Lung microvascular endothelial cell (primary cell): ENCODE results near the gene ETV3L. TPM values are rescaled to one million over a fixed set of nuclear protein-coding genes. Genes with fewer than 3 reads are reported as not detected.

ENCODE experiments used
- DNase-seq, 2 donors: peaks; one replicate each; pipeline versions ENCODE4 v3.0.0 to v3.0.0-alpha.2; 2010; ENCODE audit warnings: low read depth in 2 of 2
- total RNA-seq: library from RNA; depleted of rRNA; stranded (reverse); fragments of >200 nt; gene quantifications from 2 replicates; pipeline ENCODE4 v1.2.1, GENCODE V29; 2014

Gene ETV3L
- total RNA-seq, 1 donor from 2014 or later, result not detected

DNA sequence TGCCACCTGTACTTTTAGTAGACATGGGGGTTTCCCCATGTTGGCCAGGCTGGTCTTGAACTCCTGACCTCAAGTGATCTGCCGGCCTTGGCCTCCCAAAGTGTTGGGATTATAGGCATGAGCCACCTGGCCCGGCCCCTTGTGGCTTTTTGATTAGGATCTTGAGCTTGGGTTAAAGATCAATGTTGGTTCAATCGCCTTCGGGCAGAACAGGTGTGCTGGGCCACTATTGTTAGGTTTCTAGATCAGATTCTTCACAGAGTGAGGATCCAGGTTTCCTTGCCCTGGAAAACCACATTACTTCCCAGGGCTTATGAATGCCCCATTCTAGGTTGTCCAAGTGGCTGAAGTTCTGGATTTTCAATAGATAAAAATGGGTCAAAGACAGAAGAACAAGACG is 32.5 kb upstream of the ETV3L start:
- no peak for DNase-seq

DNA sequence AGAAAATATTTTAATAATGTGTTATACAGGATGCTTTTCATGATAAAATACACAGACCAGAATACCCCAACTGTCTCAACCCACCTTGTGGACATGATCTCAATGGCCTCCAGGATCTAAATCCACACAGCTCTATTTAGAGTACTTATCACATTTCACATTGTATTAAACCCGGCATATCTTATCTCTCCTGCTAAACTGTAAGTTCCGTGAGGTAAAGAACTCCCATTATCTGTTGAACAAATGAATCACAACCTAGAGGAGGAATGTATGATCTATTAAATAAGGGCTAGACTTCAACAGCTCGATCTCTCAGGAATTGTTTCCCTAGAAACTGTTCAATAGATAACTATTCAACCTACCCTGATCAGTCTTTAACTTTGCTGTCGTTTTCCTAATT is 31.7 kb upstream of the ETV3L start:
- DNase-seq, result no peak

GRCh38 chr1:157124855-157125254 is 25.2 kb upstream of the ETV3L start:
- DNase-seq, result no peak

- no peak for DNase-seq
Observed at GRCh38 chr1:157119448-157119847, 19.8 kb upstream of the ETV3L start.

- no peak for DNase-seq
Observed at GRCh38 chr1:157119008-157119407, 19.4 kb upstream of the ETV3L start.

DNA sequence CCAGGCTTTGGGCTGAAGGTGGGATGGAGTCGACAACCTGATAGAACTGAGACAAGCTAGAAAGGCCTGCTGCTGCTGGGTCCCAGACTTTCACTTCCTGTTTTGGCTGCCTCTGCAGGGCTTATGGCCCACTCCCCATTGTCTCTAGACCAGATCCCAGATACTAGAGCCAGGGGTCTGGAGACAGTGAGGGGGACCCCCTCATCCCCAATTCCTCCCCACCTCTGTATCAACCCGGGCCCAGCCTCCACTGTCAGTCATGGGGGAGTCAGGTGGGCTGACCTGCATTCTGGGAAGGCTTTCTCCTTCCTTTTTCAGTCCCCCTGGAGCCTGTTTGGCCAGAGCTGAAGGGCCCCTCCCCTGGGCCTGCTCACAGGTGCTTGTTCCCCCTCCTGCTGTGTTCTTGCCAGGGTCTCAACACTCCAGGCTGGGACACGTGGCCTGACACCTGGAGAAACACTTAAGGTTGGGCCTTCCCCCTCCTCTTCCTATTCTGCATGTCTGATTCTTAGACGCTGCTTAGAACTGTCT is 18.0 kb upstream of the ETV3L start:
- no peak for DNase-seq

DNA sequence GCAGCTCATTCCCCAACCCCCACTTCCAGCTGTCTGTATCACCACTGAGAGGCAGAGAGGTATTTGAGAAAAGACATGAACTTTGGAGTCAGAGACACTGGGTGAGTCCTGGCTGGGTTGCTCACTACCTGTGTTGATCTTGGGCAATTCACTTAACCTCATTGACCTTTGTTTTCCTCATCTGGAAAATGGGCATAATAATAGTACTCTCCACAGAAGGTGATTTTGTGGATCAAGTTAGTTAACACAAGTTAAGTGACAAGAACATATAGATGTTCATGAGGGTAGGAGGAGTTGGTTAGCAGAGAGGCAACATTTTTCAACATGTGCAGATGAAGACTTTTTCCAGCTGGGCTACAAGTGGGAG is 17.1 kb upstream of the ETV3L start:
- DNase-seq, result no peak

GRCh38 chr1:157115851-157116736 is 16.5 kb upstream of the ETV3L start:
- no peak for DNase-seq

DNA sequence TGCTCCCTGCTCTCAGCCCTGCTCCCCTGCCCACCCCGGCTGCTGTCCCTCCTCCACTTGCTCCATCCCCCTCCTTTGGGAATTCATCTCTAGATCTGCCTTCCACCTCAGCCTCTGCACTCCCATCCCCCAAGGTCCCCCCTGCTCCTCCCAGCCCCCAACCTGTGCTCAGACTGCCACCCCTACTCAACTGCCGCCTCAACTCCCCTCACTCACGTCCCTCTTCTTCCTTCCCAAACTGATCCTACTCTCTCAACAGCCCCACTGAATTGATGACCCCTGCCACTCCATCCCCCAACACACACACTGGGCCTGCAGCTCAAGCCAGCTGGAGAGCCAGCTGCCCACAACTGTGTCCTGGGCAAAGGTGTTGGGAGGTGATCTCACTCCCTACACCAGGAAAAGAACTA is 15.8 kb upstream of the ETV3L start:
- DNase-seq, result no peak

DNA sequence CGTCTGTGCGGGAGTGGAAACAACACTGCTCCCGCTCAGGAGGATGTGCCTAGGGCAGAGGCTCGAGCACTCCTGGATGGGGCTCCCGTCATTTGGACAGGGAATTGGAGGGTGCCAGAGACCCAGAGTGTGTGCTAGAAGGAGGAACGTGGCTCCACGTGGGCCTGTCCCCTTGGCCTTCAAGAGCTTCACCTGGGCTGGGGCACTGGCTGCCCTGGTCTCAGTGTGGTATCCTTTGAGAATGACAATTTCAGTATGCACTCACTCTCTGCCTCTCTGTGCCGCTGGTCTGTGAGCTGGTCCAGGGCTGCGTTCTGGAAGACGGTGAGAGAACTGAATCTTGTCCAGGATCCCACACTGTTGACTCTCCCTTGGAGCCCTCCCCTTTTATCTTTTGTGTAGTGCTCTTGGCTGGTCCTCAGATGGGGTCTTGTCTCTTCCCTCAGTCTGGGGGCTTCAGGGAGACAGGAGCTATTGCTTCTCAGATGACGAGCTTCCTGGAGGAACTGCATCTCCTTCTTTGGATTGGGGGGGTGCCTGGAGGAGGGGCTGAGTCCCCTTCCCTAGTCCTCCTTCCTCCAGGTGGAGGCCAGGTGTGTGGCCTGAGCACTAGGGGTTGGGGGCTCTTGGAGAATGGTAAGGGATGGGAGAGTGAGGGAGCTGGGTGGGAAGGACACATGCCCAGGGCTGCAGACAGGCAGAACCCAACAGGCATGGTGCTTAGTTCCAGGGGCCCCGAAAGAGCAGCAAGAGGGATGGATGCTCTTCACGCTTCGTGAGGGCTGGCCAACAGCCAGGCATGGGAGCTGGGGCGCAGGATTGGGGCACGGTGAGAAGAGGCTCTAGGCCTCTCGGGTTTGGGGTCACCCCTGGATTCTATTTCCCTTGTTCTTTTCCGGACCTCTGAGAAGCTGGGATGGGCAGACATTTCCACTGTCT is 14.8 kb upstream of the ETV3L start:
- DNase-seq, result no peak

- no peak for DNase-seq
Observed at GRCh38 chr1:157113631-157114030, 14.0 kb upstream of the ETV3L start.

DNA sequence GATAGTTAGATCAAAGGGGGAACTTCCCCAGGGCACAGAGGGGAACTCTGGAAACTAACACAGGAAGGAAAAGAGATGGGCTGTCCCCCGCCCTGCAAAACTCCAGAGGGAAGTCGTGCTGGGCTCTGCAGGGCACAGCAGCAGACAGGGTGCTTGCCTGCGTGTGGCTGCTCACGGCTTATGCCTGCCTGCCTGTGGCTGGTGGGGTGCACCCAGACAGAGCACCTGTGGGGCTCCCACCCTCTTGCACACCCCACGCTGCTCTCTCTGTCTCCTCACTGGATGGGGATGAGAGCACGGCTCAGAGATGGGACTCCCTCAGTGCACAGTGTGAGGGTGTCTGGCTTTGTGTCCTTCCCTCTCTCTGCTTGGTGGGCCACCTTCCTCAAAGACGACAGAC is 13.5 kb upstream of the ETV3L start:
- DNase-seq, result peak; percentile 22 to 31

DNA sequence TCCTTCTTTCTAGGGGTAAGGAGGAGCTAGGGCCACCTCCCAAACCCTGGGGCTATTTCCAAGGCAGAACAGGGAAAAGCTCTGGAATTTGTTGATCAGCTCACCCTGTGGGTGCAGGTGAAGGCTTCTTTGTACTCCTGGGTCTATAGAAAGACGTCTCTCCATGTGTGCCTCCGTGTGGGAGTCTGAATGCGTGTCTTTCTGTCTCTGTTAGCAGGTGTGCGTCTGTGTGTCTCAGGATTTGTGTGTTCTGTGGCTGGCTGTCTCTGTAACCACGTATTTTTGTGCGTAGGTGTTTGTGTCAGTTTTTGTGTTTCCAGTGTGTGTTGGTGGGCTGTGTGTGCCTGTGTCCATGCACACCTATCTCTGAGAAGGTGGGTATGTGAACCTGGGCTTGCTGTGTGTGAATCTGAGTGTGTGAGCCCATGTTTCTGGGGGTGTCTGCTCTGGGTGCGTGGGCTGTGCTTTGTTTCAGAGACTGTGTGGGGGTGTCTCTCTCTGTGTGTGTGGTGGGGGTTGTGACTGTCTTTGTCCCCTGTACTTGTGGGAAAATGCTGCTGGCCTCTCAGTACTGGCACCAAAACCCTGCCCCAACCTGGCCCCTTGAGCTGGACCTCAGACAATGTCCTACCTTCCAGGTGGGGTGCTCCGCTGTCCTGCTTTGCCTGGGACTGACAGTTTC is 12.7 kb upstream of the ETV3L start:
- no peak for DNase-seq

DNA sequence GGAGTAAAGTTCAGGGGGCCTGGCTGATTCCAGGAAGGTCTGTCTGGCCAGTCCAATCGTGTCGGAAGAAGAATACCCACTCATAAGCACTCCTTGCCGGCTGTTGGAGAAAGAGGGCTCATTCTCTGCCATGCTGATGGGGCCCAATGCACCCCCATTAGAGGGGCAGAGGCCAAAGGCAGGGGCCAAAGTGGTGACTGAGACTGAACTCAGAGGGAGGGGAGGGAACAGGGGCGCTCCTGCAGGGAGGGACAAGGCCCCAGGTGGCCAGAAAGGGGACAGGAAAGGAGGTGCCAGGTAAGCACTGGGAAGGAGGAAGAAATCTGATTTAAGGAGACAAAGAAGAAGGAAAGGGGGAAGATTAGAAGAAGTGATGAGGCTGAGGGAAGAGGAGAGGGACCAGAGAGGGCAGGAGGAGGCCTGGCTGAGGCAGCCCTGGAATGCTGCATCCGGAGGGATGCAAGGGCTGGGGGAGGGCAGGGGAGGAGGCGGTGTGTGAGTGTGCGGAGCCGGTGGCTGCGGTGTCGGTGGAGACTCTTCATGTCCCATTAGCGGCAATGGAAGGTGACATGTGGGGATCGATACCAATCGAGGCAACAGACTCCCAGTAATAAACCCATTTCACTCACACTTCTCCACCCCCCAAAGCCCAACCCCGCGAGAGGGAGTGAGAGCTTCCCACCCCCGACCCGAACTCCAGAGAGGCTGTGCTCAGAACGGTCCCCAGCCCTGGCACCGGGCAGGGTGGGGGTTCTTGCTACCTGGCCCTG is 12.0 kb upstream of the ETV3L start:
- DNase-seq, result no peak

DNA sequence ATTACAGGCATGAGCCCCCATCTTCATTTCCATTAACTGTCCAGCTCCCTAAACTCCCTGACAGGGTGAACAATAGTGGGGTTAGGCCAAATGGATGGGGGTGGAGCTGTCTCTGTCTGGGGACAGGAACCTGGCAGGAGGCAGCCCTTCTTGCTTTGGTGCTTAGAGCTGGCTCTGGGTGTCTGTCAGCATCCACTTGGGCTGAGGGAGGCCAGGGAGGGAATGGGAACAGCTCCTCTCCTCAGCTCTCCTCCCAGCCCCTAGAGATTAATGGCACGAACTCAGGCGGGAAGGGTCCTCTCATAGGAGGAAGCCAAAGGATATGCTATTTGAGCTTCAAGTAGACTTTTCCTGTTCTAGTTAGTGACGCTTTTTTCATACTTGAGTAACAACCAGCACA is 11.1 kb upstream of the ETV3L start:
- DNase-seq, result no peak

DNA sequence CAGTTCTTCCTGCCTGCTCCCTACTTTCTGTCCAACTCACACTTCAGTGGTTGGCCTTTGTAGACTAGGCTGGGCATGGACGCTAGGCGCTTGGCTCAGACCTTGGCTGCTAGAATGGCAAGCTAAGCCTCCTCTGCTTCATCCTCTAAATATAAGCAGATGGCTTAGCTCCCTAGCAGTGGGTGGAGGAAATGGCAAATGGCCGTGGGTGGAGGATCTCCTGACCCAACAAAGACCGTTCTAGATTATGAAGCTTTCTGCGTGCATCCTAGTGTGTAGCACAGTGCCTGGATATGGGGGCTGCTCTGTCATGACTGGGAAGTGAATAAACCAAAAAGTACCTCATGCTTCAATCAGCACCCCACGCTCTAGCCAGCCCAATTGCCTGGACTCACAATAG is 10.4 kb upstream of the ETV3L start:
- no peak for DNase-seq

DNA sequence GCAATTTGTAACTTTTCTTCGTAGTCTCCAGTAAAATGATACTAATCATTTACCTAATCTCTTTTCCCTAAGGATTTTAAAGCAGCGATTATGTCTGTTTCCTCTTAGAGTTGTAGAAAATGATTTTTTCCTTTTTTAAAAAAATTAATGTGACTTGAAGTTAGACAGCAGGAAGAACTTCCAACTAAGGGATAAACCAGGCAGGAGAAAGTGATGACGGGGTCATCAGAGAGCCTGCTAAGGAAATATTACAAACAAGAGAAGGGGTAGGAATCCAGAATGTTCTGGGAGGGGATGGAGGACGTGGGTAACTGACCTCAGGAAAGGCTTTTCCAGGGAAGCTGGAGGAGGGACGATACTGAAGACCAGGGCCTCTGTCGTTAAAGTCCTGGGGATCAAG is 8.8 kb upstream of the ETV3L start:
- no peak for DNase-seq

- DNase-seq, result no peak
Observed at GRCh38 chr1:157107702-157108101, 8.1 kb upstream of the ETV3L start.

- DNase-seq, result no peak
Observed at GRCh38 chr1:157106813-157107189, 7.2 kb upstream of the ETV3L start.

DNA sequence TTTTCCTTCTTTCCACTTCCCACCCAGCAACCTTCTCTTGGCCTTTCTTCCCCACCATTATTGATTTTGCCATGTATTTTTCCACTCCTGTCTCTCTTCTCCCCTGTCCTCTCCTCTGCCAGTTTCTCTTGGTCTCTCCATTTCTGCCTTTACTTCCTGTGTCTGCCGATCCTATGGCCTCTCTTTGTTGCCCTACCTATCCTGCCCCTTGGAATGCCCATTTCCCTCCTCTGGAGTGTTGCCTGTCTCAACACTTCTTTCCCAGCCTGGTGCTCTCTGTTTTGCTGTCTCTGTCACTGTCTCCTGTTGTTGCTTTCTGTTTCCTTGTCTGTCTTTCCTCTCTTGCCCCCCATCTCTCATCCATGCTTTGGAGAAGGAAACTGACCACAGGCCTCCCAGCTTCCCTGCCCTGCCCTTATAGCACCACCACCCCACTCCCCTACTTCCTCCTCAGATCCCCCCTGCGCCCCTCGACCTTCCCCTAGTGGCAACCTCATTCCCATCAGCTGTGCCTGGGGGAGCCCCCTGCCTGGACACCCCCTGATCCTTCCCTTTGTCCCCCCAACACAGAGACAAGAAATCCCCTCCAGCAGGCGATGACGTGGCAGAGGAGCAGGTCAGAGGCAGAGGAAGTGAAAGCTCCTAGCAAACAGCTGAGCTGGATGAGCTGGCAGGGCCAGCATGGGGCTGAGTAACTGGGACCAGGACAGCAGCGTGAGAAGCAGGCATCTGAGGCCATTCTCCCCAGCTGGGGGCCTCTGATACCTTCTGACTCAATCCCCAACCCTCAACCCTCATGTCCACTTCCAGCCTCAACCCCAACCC is 6.6 kb upstream of the ETV3L start:
- DNase-seq, result peak; percentile 54 to 89
